Keratinocyte (primary cell): ENCODE measurements around the gene TMEM229B. TPM values are rescaled to one million over a fixed set of nuclear protein-coding genes. Genes with fewer than 3 reads are reported as not detected.

Source experiments
- DNase-seq: peaks from one replicate; pipeline ENCODE4 v3.0.0-alpha.2; 2011; ENCODE audit warnings: low read depth, missing footprints, low spot score
- FAIRE-seq: peaks from 2 replicates; lab custom pipeline; 2011; peaks lifted over from hg19 to GRCh38; lab: Jason Lieb, UNC
- H2AFZ ChIP-seq: 2 replicates; pipeline ENCODE4 v1.6.0; 2012; ENCODE audit warnings: low read length, control low read depth, inconsistent platforms; ENCODE audit not compliant: control insufficient read depth
- H3K27ac ChIP-seq: 2 replicates; pipeline ENCODE4 v1.5.1; 2011; ENCODE audit warnings: low read length; ENCODE audit not compliant: control insufficient read depth, insufficient read depth
- H3K27me3 ChIP-seq: 3 replicates; pipeline ENCODE4 v1.6.0; 2011; ENCODE audit warnings: low read length; ENCODE audit not compliant: control insufficient read depth, insufficient read depth; ENCODE audit errors: extremely low read depth
- H3K36me3 ChIP-seq, 2 experiments: 2 replicates in 1 of 2; 3 replicates in 1 of 2; pipeline ENCODE4 v1.5.1; 2011; ENCODE audit warnings: low read length in 2 of 2, mild to moderate bottlenecking in 1 of 2; ENCODE audit not compliant: control insufficient read depth in 2 of 2, insufficient read depth in 2 of 2; ENCODE audit errors: extremely low read depth in 1 of 2
- H3K4me1 ChIP-seq: 3 replicates; pipeline ENCODE4 v1.5.1; 2011; ENCODE audit warnings: low read length; ENCODE audit not compliant: control insufficient read depth, insufficient read depth; ENCODE audit errors: extremely low read depth
- H3K4me2 ChIP-seq: 3 replicates; pipeline ENCODE4 v1.6.0; 2011; ENCODE audit warnings: low read depth, low read length; ENCODE audit not compliant: control insufficient read depth, insufficient read depth; ENCODE audit errors: extremely low read depth
- H3K4me3 ChIP-seq, 3 experiments: fragments of 200-600 bp in 1 of 3; sonication (generic) in 1 of 3; 2 replicates in 2 of 3; 3 replicates in 1 of 3; pipeline ENCODE4 v1.5.1; 2011 to 2016; ENCODE audit warnings: low read length in 3 of 3, mild to moderate bottlenecking in 3 of 3, control low read depth in 2 of 3, inconsistent platforms in 1 of 3, low read depth in 1 of 3, mixed read lengths in 1 of 3, mixed run types in 1 of 3, moderate library complexity in 1 of 3; ENCODE audit not compliant: control insufficient read depth in 2 of 3, insufficient read depth in 2 of 3; ENCODE audit errors: extremely low read depth in 1 of 3
- H3K79me2 ChIP-seq: 2 replicates; pipeline ENCODE4 v1.6.0; 2012; ENCODE audit warnings: low read length; ENCODE audit not compliant: control insufficient read depth, insufficient read depth
- H3K9ac ChIP-seq: 3 replicates; pipeline ENCODE4 v1.6.0; 2011; ENCODE audit warnings: low read length; ENCODE audit not compliant: control insufficient read depth, insufficient read depth; ENCODE audit errors: extremely low read depth
- H3K9me1 ChIP-seq: 3 replicates; pipeline ENCODE4 v1.6.0; 2011; ENCODE audit warnings: low read length; ENCODE audit not compliant: control insufficient read depth, insufficient read depth; ENCODE audit errors: extremely low read depth
- H3K9me3 ChIP-seq: 2 replicates; pipeline ENCODE4 v1.5.1; 2012; ENCODE audit warnings: low read depth, low read length; ENCODE audit not compliant: control insufficient read depth
- H4K20me1 ChIP-seq: 3 replicates; pipeline ENCODE4 v1.6.0; 2011; ENCODE audit warnings: low read length; ENCODE audit not compliant: control insufficient read depth, insufficient read depth; ENCODE audit errors: extremely low read depth
- CTCF ChIP-seq, 3 experiments: IDR thresholded peaks in 1 of 3; conservative IDR thresholded peaks in 1 of 3; optimal IDR thresholded peaks in 1 of 3; 2 replicates in 2 of 3; 3 replicates in 1 of 3; pipeline versions ENCODE3 to v1.5.1; 2011; ENCODE audit warnings: low read length in 3 of 3, mild to moderate bottlenecking in 3 of 3, moderate library complexity in 2 of 3, control low read depth in 1 of 3, inconsistent platforms in 1 of 3; ENCODE audit not compliant: insufficient read depth in 2 of 3; ENCODE audit errors: extremely low read depth in 1 of 3
- EZH2 ChIP-seq: IDR thresholded peaks from one replicate; pipeline ENCODE4 v1.6.1; 2012; ENCODE audit warnings: inconsistent platforms, mild to moderate bottlenecking, low read length, moderate library complexity
- dilution Hi-C: fragments of 300-500 bp; cut with MboI; formaldehyde crosslinking; loops from one replicate; pipeline ENCODE4 v1.7.0; 2020; ENCODE audit warnings: low sequenced_read_pairs; ENCODE audit not compliant: extremely low pct_ligation_motif_present
- polyA plus RNA-seq, 5 experiments: library from polyadenylated mRNA; depleted of rRNA in 3 of 5; stranded (reverse) in 3 of 5; stranded (forward) in 1 of 5; unstranded in 1 of 5; fragments of >200 nt; gene quantifications; 1 replicate in 1 of 5; 2 replicates in 3 of 5; 3 replicates in 1 of 5; pipeline versions ENCODE4 v1.2.1 to v1.2.3, GENCODE V29; 2011 to 2012; ENCODE audit warnings: missing spikeins in 2 of 5, low read depth in 1 of 5, low replicate concordance in 1 of 5
- small RNA-seq, 3 experiments: library from RNA; depleted of rRNA; stranded (forward); fragments of <200 nt; gene quantifications; one replicate each; pipeline ENCODE3, GENCODE V24; 2012; ENCODE audit warnings: low read depth in 3 of 3, low replicate concordance in 1 of 3; ENCODE audit not compliant: insufficient read length in 3 of 3

TMEM229B gene
- polyA plus RNA-seq, 1 donor (not counting 4 experiments of a cell fraction or from before 2014, with no cell fraction given) = 1.0 TPM

- Histone ChIP-seq H2AFZ (no peak overlapping the region), H4K20me1 (no peaks in the 10 kb centered on the region), H3K4me3 (no peak overlapping the region), H3K9me1 (no peaks in the 10 kb centered on the region), H3K36me3 (no peaks in the 10 kb centered on the region), H3K9me3 (no peaks in the 10 kb centered on the region), H3K79me2 (no peaks in the 10 kb centered on the region), H3K4me1 (peaks cover 39% of the 10 kb centered on the region), H3K27ac (no peak overlapping the region), H3K9ac (no peak overlapping the region), H3K4me2 (no peak overlapping the region), H3K27me3 (no peaks in the 10 kb centered on the region)
- FAIRE-seq (no peak), DNase-seq (no peak)
- TF ChIP-seq CTCF (optimal IDR thresholded peaks at IDR 0.05 in 1 of 3, IDR thresholded peaks at IDR 0.05 in 1 of 3, conservative IDR thresholded peaks at IDR 0.05 in 1 of 3; ENCODE audit: extremely low read depth in 1 of 3, insufficient read depth in 2 of 3, low read length in 3 of 3) (no peak), EZH2 (no peak)
- dilution Hi-C loops = no loop called here
These were observed 66.9 kb downstream of the TMEM229B start for GRCh38 chr14:67421356-67422224.

Small RNA genes lying within 50 kb of the gene (small RNA-seq; reads per million reads assigned to genes)
- gene MIR5694 = 0 reads per million in 3 experiments

Other genes with a start within 250 kb of the TMEM229B start
- 13.2 to 24.9 TPM (median 22.8 TPM) in 3 replicates for gene PALS1, start 247.3 kb downstream of the TMEM229B start, polyA plus RNA-seq
- 59.8 to 112 TPM (median 84.9 TPM) in 3 replicates for gene ATP6V1D, start 128.9 kb downstream of the TMEM229B start, polyA plus RNA-seq
- gene EIF2S1, start 128.4 kb downstream of the TMEM229B start, polyA plus RNA-seq = 135 to 294 TPM (median 195 TPM) in 3 replicates
- gene PLEK2, start 76.6 kb downstream of the TMEM229B start, polyA plus RNA-seq = 127 to 253 TPM (median 219 TPM) in 3 replicates
- 2.6 to 4.4 TPM (median 2.9 TPM) in 3 replicates for gene PLEKHH1, start 44.6 kb upstream of the TMEM229B start, polyA plus RNA-seq
- 24.3 to 29.9 TPM (median 29.0 TPM) in 3 replicates for gene PIGH, start 111.5 kb upstream of the TMEM229B start, polyA plus RNA-seq
- gene ARG2, start 131.2 kb upstream of the TMEM229B start, polyA plus RNA-seq = 3.5 to 9.4 TPM (median 8.2 TPM) in 3 replicates
- gene VTI1B, start 185.9 kb upstream of the TMEM229B start, polyA plus RNA-seq = 54.4 to 94.4 TPM (median 62.1 TPM) in 3 replicates
- gene RDH11, start 207.0 kb upstream of the TMEM229B start, polyA plus RNA-seq = 189 to 202 TPM (median 197 TPM) in 3 replicates
- 0.26 to 2.0 TPM (median 0.98 TPM) in 3 replicates for gene RDH12, start 213.2 kb upstream of the TMEM229B start, polyA plus RNA-seq